ENCODE results near the gene BAHCC1. TPM values are rescaled to one million over a fixed set of nuclear protein-coding genes. Genes with fewer than 3 reads are reported as not detected.

BAHCC1 gene
- total and polyA plus RNA-seq, 9 of the 15 experiments (the other 6 are each of a cell fraction or from before 2014, with no cell fraction given) = 0.14 to 26.9 (median 5.0) TPM

- TF ChIP-seq CAMTA2 (CRISPR knock-in tag; conservative IDR thresholded peaks at IDR 0.05) (no peak), ATF4 (CRISPR knock-in tag; IDR thresholded peaks at IDR 0.05) (no peak), ZBTB8A (IDR thresholded peaks at IDR 0.05; ENCODE audit: partially characterized antibody) (no peak), ZBTB43 (CRISPR knock-in tag; IDR thresholded peaks at IDR 0.05) (no peak), CC2D1A (IDR thresholded peaks at IDR 0.05) (no peak), ZNF79 (CRISPR knock-in tag; IDR thresholded peaks at IDR 0.05; ENCODE audit: low read depth) (no peak)
These were observed 46.9 kb upstream of the BAHCC1 start (continued) for GRCh38 chr17:81348097-81349055.
